SU-DHL-6 (cell line): ENCODE results near the gene LPGAT1.

ENCODE experiments used
- H2AFZ ChIP-seq: fragments of 200-600 bp; sonication (generic); 2 replicates; pipeline ENCODE4 v1.6.1; 2014; ENCODE audit warnings: low read depth, mild to moderate bottlenecking, moderate library complexity, mixed read lengths, antibody characterized with exemption, low read length; ENCODE audit not compliant: severe bottlenecking
- H3F3A ChIP-seq: fragments of 200-600 bp; shearing (Covaris generic); 2 replicates; pipeline ENCODE4 v1.6.0; 2016; ENCODE audit warnings: antibody characterized with exemption, mild to moderate bottlenecking; ENCODE audit not compliant: insufficient read depth
- H3K27ac ChIP-seq: fragments of 200-600 bp; sonication (generic); 2 replicates; pipeline ENCODE4 v1.5.1; 2016; ENCODE audit warnings: low read depth, mild to moderate bottlenecking, low read length, moderate library complexity, mixed read lengths
- H3K27me3 ChIP-seq: fragments of 200-600 bp; sonication (generic), shearing (Covaris generic); 2 replicates; pipeline ENCODE4 v1.6.0; 2014; ENCODE audit warnings: mild to moderate bottlenecking, low read length
- H3K36me3 ChIP-seq: fragments of 200-600 bp; sonication (generic); 2 replicates; pipeline ENCODE4 v1.6.1; 2014; ENCODE audit warnings: mild to moderate bottlenecking, low read length, mixed read lengths
- H3K4me2 ChIP-seq: fragments of 300-600, 200-600 bp; shearing (Covaris generic), sonication (generic); 2 replicates; pipeline ENCODE4 v1.6.0; 2014; ENCODE audit warnings: low read length, low read depth, mild to moderate bottlenecking; ENCODE audit not compliant: poor library complexity, severe bottlenecking
- H3K4me3 ChIP-seq: fragments of 200-600 bp; sonication (generic); 2 replicates; pipeline ENCODE4 v1.5.1; 2014; ENCODE audit warnings: antibody characterized with exemption, low read length, mild to moderate bottlenecking, mixed read lengths; ENCODE audit not compliant: insufficient read depth, poor library complexity, severe bottlenecking
- H3K79me2 ChIP-seq: fragments of 200-600 bp; sonication (generic); 2 replicates; pipeline ENCODE4 v1.6.1; 2014; ENCODE audit warnings: mild to moderate bottlenecking, low read length, moderate library complexity; ENCODE audit not compliant: insufficient read depth
- H3K9ac ChIP-seq: fragments of 200-600 bp; sonication (generic); 2 replicates; pipeline ENCODE4 v1.7.0; 2014; ENCODE audit warnings: mild to moderate bottlenecking, low read length
- H3K9me2 ChIP-seq: fragments of 200-600 bp; sonication (generic); replicated peaks from 2 replicates; pipeline ENCODE4 v1.6.1; 2014; ENCODE audit warnings: low read length; ENCODE audit not compliant: insufficient read depth
- H3K9me3 ChIP-seq: fragments of 200-600 bp; sonication (generic); 2 replicates; pipeline ENCODE4 v1.6.1; 2014; ENCODE audit warnings: low read length, mixed read lengths; ENCODE audit not compliant: insufficient read depth
- H4K20me1 ChIP-seq: fragments of 200-600 bp; sonication (generic); 2 replicates; pipeline ENCODE4 v1.6.1; 2014; ENCODE audit warnings: low read depth, mild to moderate bottlenecking, antibody characterized with exemption, low read length, moderate library complexity, mixed read lengths
- CTCF ChIP-seq: fragments of 200-600 bp; sonication (generic); IDR thresholded peaks from one replicate; pipeline ENCODE4 v1.5.1; 2017; ENCODE audit warnings: antibody characterized with exemption, mild to moderate bottlenecking, low read length, moderate library complexity; ENCODE audit not compliant: insufficient read depth, poor library complexity, severe bottlenecking
- EZH2phosphoT487 ChIP-seq: fragments of 200-600 bp; sonication (generic), shearing (Covaris generic); conservative IDR thresholded peaks from 2 replicates; pipeline ENCODE4 v1.6.1; 2018; ENCODE audit warnings: mild to moderate bottlenecking, antibody characterized with exemption, low read length, moderate library complexity, mixed read lengths

The LPGAT1 gene

GRCh38 chr1:211762206-211762605 lies 68.4 kb downstream of the LPGAT1 start:
- no peaks in the 10 kb centered on the region for H3K36me3 ChIP-seq
- TF ChIP-seq EZH2phosphoT487 = no peak
- no peak for TF ChIP-seq CTCF
- H3K9me2 ChIP-seq = no peaks in the 10 kb centered on the region
- no peaks in the 10 kb centered on the region for H3F3A ChIP-seq
- no peaks in the 10 kb centered on the region for H3K79me2 ChIP-seq
- H3K27ac ChIP-seq = no peak overlapping the region
- no peaks in the 10 kb centered on the region for H3K9me3 ChIP-seq
- no peak overlapping the region for H3K4me2 ChIP-seq
- no peaks in the 10 kb centered on the region for H3K27me3 ChIP-seq
- H3K9ac ChIP-seq = no peak overlapping the region
- no peak overlapping the region for H3K4me3 ChIP-seq
- no peak overlapping the region for H2AFZ ChIP-seq
- H4K20me1 ChIP-seq = no peaks in the 10 kb centered on the region

- no peaks in the 10 kb centered on the region for H3K9me3 ChIP-seq
- H3K4me3 ChIP-seq = no peak overlapping the region
- H2AFZ ChIP-seq = no peak overlapping the region
- H4K20me1 ChIP-seq = no peaks in the 10 kb centered on the region
- H3K36me3 ChIP-seq = no peaks in the 10 kb centered on the region
- TF ChIP-seq EZH2phosphoT487 (no peak), CTCF (no peak)
- no peaks in the 10 kb centered on the region for H3K9me2 ChIP-seq
- H3K4me2 ChIP-seq = no peak overlapping the region
- H3F3A ChIP-seq = no peaks in the 10 kb centered on the region
- no peaks in the 10 kb centered on the region for H3K27me3 ChIP-seq
- no peak overlapping the region for H3K9ac ChIP-seq
- H3K27ac ChIP-seq = no peak overlapping the region
- H3K79me2 ChIP-seq = no peaks in the 10 kb centered on the region
These were observed 69.2 kb downstream of the LPGAT1 start for GRCh38 chr1:211761400-211761799.

GRCh38 chr1:211756471-211757020 lies 74.0 kb downstream of the LPGAT1 start:
- TF ChIP-seq CTCF = no peak
- TF ChIP-seq EZH2phosphoT487 = no peak
- no peak overlapping the region for H3K4me3 ChIP-seq

More at GRCh38 chr1:211756471-211757020, 74.0 kb downstream of the LPGAT1 start:
- Histone ChIP-seq H3F3A (no peaks in the 10 kb centered on the region), H3K4me2 (no peak overlapping the region), H3K27ac (no peak overlapping the region), H3K27me3 (no peaks in the 10 kb centered on the region), H3K9ac (no peak overlapping the region), H4K20me1 (no peaks in the 10 kb centered on the region), H3K79me2 (no peaks in the 10 kb centered on the region), H3K36me3 (no peaks in the 10 kb centered on the region), H3K9me3 (no peaks in the 10 kb centered on the region), H3K9me2 (no peaks in the 10 kb centered on the region), H2AFZ (no peak overlapping the region)
